A673 (cell line): ENCODE measurements around the gene TSPAN4.

Source experiments
- EZH2 ChIP-seq: fragments of 200-600 bp; sonication (generic); IDR thresholded peaks from 2 replicates; pipeline ENCODE4 v1.6.1; 2017; ENCODE audit warnings: borderline replicate concordance, low read depth, mild to moderate bottlenecking, mixed read lengths, antibody characterized with exemption, low read length; ENCODE audit not compliant: poor library complexity, severe bottlenecking
- TF ChIP-seq, protein P1 (sequence below): fragments of 300-800, 200-600 bp; sonication (generic); conservative IDR thresholded peaks from 2 replicates; pipeline ENCODE4 v1.5.1; 2017; ENCODE audit warnings: low read depth, mild to moderate bottlenecking, antibody characterized with exemption, low read length, moderate library complexity, mixed read lengths

- TF ChIP-seq, protein P1, sequence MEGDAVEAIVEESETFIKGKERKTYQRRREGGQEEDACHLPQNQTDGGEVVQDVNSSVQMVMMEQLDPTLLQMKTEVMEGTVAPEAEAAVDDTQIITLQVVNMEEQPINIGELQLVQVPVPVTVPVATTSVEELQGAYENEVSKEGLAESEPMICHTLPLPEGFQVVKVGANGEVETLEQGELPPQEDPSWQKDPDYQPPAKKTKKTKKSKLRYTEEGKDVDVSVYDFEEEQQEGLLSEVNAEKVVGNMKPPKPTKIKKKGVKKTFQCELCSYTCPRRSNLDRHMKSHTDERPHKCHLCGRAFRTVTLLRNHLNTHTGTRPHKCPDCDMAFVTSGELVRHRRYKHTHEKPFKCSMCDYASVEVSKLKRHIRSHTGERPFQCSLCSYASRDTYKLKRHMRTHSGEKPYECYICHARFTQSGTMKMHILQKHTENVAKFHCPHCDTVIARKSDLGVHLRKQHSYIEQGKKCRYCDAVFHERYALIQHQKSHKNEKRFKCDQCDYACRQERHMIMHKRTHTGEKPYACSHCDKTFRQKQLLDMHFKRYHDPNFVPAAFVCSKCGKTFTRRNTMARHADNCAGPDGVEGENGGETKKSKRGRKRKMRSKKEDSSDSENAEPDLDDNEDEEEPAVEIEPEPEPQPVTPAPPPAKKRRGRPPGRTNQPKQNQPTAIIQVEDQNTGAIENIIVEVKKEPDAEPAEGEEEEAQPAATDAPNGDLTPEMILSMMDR = no peak
- no peak for TF ChIP-seq EZH2
These were observed 70.4 kb downstream of the TSPAN4 start for GRCh38 chr11:913043-913442.
